PC-3 (cell line): Measurements from ENCODE around the gene RGS9. TPM values are rescaled to one million over a fixed set of nuclear protein-coding genes. Genes with fewer than 3 reads are reported as not detected.
"Not testable (repeated sequence)": the region's sequence is repeated elsewhere in the genome, so short reads cannot be mapped to it uniquely, and the experiment has no call there.

Experiments used
- ATAC-seq: fragments of 200-7000 bp; cut with Tn5 transposase; 2 replicates; pipeline ENCODE4 v1.9.1; 2020; ENCODE audit warnings: mild to moderate bottlenecking, moderate library complexity
- BruUV-seq: library from RNA; stranded (reverse); fragments of 400-500 nt; replicated peaks from 2 replicates; lab custom pipeline; 2021; lab: Mats Ljungman, UMichigan
- CTCF ChIA-PET: fragments of 300-600 bp; sonication (Branson Sonifier 250); formaldehyde crosslinking; loops from one replicate; lab custom pipeline; 2022; ENCODE audit warnings: antibody characterized with exemption; lab: Charles Lee
- POLR2A ChIA-PET: fragments of 300-600 bp; sonication (Branson Sonifier 250); formaldehyde crosslinking; loops from one replicate; lab custom pipeline; 2022; ENCODE audit warnings: antibody characterized with exemption; ENCODE audit not compliant: unreplicated experiment; lab: Charles Lee
- DNase-seq: peaks from one replicate; pipeline ENCODE4 v3.0.0-alpha.2; 2015
- H2AFZ ChIP-seq: fragments of 300-600 bp; sonication (generic); 2 replicates; pipeline ENCODE4 v1.6.0; 2016; ENCODE audit warnings: antibody characterized with exemption, low read length
- H3F3A ChIP-seq: fragments of 300-600 bp; sonication (generic); one replicate; pipeline ENCODE4 v1.6.0; 2017; ENCODE audit warnings: antibody characterized with exemption, low read length, control low read depth, mild to moderate bottlenecking; ENCODE audit not compliant: unreplicated experiment
- H3K27ac ChIP-seq: fragments of 300-600 bp; sonication (generic); 2 replicates; pipeline ENCODE4 v1.5.1; 2016; ENCODE audit warnings: mild to moderate bottlenecking, low read length
- H3K27me3 ChIP-seq: fragments of 300-600 bp; sonication (generic); 2 replicates; pipeline ENCODE4 v1.6.1; 2016; ENCODE audit warnings: low read length, mixed read lengths
- H3K36me3 ChIP-seq: fragments of 300-600 bp; sonication (generic); 2 replicates; pipeline ENCODE4 v1.6.1; 2016; ENCODE audit warnings: low read depth, mixed run types, low read length, mixed read lengths
- H3K4me1 ChIP-seq: fragments of 300-600 bp; sonication (generic); 2 replicates; pipeline ENCODE4 v1.5.1; 2016; ENCODE audit warnings: low read length; ENCODE audit not compliant: insufficient read depth
- H3K4me2 ChIP-seq: fragments of 300-600 bp; sonication (generic); 2 replicates; pipeline ENCODE4 v1.6.0; 2016; ENCODE audit warnings: low read length
- H3K4me3 ChIP-seq: fragments of 300-600 bp; sonication (generic); 2 replicates; pipeline ENCODE4 v1.5.1; 2016; ENCODE audit warnings: mild to moderate bottlenecking, low read length, mixed read lengths
- H3K79me2 ChIP-seq: fragments of 300-600 bp; sonication (generic); 2 replicates; pipeline ENCODE4 v1.6.1; 2017; ENCODE audit warnings: low read length, mixed read lengths
- H3K9ac ChIP-seq: fragments of 300-600 bp; sonication (generic); 2 replicates; pipeline ENCODE4 v1.6.0; 2016; ENCODE audit warnings: mild to moderate bottlenecking, low read length
- H3K9me2 ChIP-seq: fragments of 300-600 bp; sonication (generic); replicated peaks from 2 replicates; pipeline ENCODE4 v1.6.1; 2016; ENCODE audit warnings: mixed run types, low read length, mixed read lengths
- H3K9me3 ChIP-seq: fragments of 300-600 bp; sonication (generic); 2 replicates; pipeline ENCODE4 v1.6.1; 2016; ENCODE audit warnings: low read length, mixed read lengths
- H4K20me1 ChIP-seq: fragments of 300-600 bp; sonication (generic); 2 replicates; pipeline ENCODE4 v1.6.1; 2016; ENCODE audit warnings: low read length, mixed read lengths
- CTCF ChIP-seq: fragments of 300-600 bp; sonication (generic); conservative IDR thresholded peaks from 2 replicates; pipeline ENCODE4 v1.5.1; 2017; ENCODE audit warnings: antibody characterized with exemption, low read depth, mild to moderate bottlenecking, low read length
- EZH2 ChIP-seq: fragments of 300-600 bp; sonication (generic); IDR thresholded peaks from one replicate; pipeline ENCODE4 v1.6.1; 2017; ENCODE audit warnings: antibody characterized with exemption, mild to moderate bottlenecking, low read length; ENCODE audit not compliant: unreplicated experiment
- EZH2phosphoT487 ChIP-seq: fragments of 300-600 bp; sonication (generic); IDR thresholded peaks from 2 replicates; pipeline ENCODE4 v1.6.1; 2018; ENCODE audit warnings: mild to moderate bottlenecking, antibody characterized with exemption, low read length, borderline replicate concordance
- intact Hi-C: fragments of 100-400 bp; cut with micrococcal nuclease; formaldehyde crosslinking; loops from 2 replicates; pipeline ENCODE4 v1.9.0; 2023
- total RNA-seq: library from RNA; depleted of rRNA; stranded (reverse); fragments of >200 nt; gene quantifications from 2 replicates; pipeline ENCODE4 v1.2.3, GENCODE V29; 2014

RGS9 gene
- total RNA-seq, 1 experiment from 2014 or later = 2.7 TPM

GRCh38 chr17:65109990-65110680, 27.0 kb upstream of the RGS9 start:
- intact Hi-C loops = no loop called here

GRCh38 chr17:65115839-65116238, 21.3 kb upstream of the RGS9 start:
- DNase-seq (no peak), ATAC-seq (no peak)
- no peak overlapping the region for H3K4me2 ChIP-seq
- TF ChIP-seq EZH2 = no peak
- no peak for TF ChIP-seq EZH2phosphoT487
- TF ChIP-seq CTCF = no peak
- no peaks in the 10 kb centered on the region for H3K27me3 ChIP-seq
- no peaks in the 10 kb centered on the region for H3F3A ChIP-seq
- ChIA-PET CTCF (no interaction called here), POLR2A (interaction anchor here (0.6 kb wide), 1 partner anchor 1525 kb away, joined by 3 read pairs; no protein-coding TSS in a partner anchor)
- BruUV-seq = no TSS peak
- H3K79me2 ChIP-seq = no peaks in the 10 kb centered on the region
- H3K9me3 ChIP-seq = no peaks in the 10 kb centered on the region
- H3K9me2 ChIP-seq = no peaks in the 10 kb centered on the region
- H3K36me3 ChIP-seq = no peaks in the 10 kb centered on the region
- H3K4me3 ChIP-seq = no peak overlapping the region
- H3K27ac ChIP-seq = no peak overlapping the region
- no peaks in the 10 kb centered on the region for H4K20me1 ChIP-seq
- no peak overlapping the region for H2AFZ ChIP-seq
- H3K9ac ChIP-seq = no peak overlapping the region
- no peaks in the 10 kb centered on the region for H3K4me1 ChIP-seq
- intact Hi-C loops = no loop called here

More at GRCh38 chr17:65109990-65110680, 27.0 kb upstream of the RGS9 start:
- no peaks in the 10 kb centered on the region for H3K36me3 ChIP-seq
- peak; percentile 33; the same call in 1 of the 2 replicates for ATAC-seq
- CTCF ChIA-PET = no interaction called here
- peak; percentile 67 for DNase-seq
- TF ChIP-seq CTCF = no peak
- TF ChIP-seq EZH2phosphoT487 = no peak
- TF ChIP-seq EZH2 = no peak
- H3K9me3 ChIP-seq = no peaks in the 10 kb centered on the region
- no peaks in the 10 kb centered on the region for H3K9me2 ChIP-seq
- H3K27ac ChIP-seq = no peak overlapping the region
- no TSS peak for BruUV-seq
- POLR2A ChIA-PET = no interaction called here
- no peak overlapping the region for H3K4me3 ChIP-seq
- H4K20me1 ChIP-seq = no peaks in the 10 kb centered on the region
- no peak overlapping the region for H3K4me2 ChIP-seq
- H2AFZ ChIP-seq = no peak overlapping the region
- no peaks in the 10 kb centered on the region for H3K27me3 ChIP-seq
- H3K79me2 ChIP-seq = no peaks in the 10 kb centered on the region
- peaks cover 16% of the 10 kb centered on the region for H3K4me1 ChIP-seq
- no peak overlapping the region for H3K9ac ChIP-seq
- no peaks in the 10 kb centered on the region for H3F3A ChIP-seq

- BruUV-seq, H3K4me3 ChIP-seq, H3F3A ChIP-seq, CTCF ChIA-PET, POLR2A ChIA-PET, H2AFZ ChIP-seq, H3K27ac ChIP-seq, H3K36me3 ChIP-seq, H3K9me3 ChIP-seq, DNase-seq, H3K4me2 ChIP-seq, H3K79me2 ChIP-seq, intact Hi-C loops, H3K4me1 ChIP-seq, H4K20me1 ChIP-seq, H3K9me2 ChIP-seq, ATAC-seq, H3K9ac ChIP-seq, H3K27me3 ChIP-seq: not testable (repeated sequence)
Observed at GRCh38 chr17:65116515-65116914, 20.7 kb upstream of the RGS9 start.
